ENCODE measurements around the gene P2RX2. TPM values are rescaled to one million over a fixed set of nuclear protein-coding genes. Genes with fewer than 3 reads are reported as not detected.

The P2RX2 gene
- total RNA-seq, 2 experiments from 2014 or later = not detected

GRCh38 chr12:132611620-132612019, 7.0 kb upstream of the P2RX2 start:
- no TSS peak for BruUV-seq (replicated peaks)
- intact Hi-C loops (cut with micrococcal nuclease; ENCODE audit: unreplicated experiment) = no loop called here
- no peaks in the 10 kb centered on the region for H3K36me3 ChIP-seq (ENCODE audit: insufficient read depth, low read length)
- peaks cover 9% of the 10 kb centered on the region for H3K4me1 ChIP-seq (ENCODE audit: insufficient read depth, low read length, poor library complexity, severe bottlenecking)
- H3K4me3 ChIP-seq (ENCODE audit: low read depth, low read length, poor library complexity, severe bottlenecking) = no peak overlapping the region
- H3K79me2 ChIP-seq (ENCODE audit: insufficient read depth, low read depth, low read length) = no peaks in the 10 kb centered on the region
- TF ChIP-seq EZH2phosphoT487 (IDR thresholded peaks at IDR 0.05; ENCODE audit: borderline replicate concordance, low read depth, low read length) (no peak), CTCF (conservative IDR thresholded peaks at IDR 0.05; ENCODE audit: low read length) (no peak)
- CTCF ChIA-PET (ENCODE audit: unreplicated experiment) = interaction anchor here (0.5 kb wide), 1 partner anchor 1236 kb away, joined by 3 read pairs; no protein-coding TSS in a partner anchor
- H3K9me3 ChIP-seq (ENCODE audit: low read length) = peaks cover 8% of the 10 kb centered on the region; the same call in 1 of the 2 replicates
- H4K20me1 ChIP-seq (ENCODE audit: insufficient read depth, low read length) = no peaks in the 10 kb centered on the region
- POLR2A ChIA-PET = no interaction called here
- H2AFZ ChIP-seq (ENCODE audit: low read length) = no peak overlapping the region
- no peak overlapping the region for H3K4me2 ChIP-seq (ENCODE audit: low read length)
- H3K9me2 ChIP-seq (ENCODE audit: insufficient read depth, low read length) = no peaks in the 10 kb centered on the region
- DNase-seq (ENCODE audit: low spot score) = no peak
- H3K27ac ChIP-seq (ENCODE audit: low read depth, low read length, poor library complexity, severe bottlenecking) = no peak overlapping the region

DNA sequence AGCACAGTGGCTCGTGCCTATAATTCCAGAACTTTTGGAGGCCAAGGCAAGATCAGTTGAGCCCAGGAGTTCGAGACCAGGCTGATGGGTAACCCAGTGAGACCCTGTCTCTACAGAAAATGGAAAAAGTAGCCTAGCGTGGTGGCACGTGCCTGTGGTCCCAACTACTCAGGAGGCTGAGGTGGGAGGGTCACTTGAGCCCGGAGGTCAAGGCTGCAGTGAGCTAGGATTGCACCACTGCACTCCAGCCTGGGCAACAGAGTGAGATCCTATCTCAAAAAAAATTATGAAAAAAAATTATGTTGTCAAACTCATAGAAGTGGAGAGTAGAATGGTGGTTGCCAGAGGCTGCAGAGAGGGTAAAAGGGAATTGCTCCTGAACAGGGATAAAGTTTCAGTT, 4.5 kb upstream of the P2RX2 start:
- intact Hi-C loops (cut with micrococcal nuclease; ENCODE audit: unreplicated experiment) = loop anchor here (2.0 kb wide), 1 partner anchor 19 kb away; no protein-coding TSS in a partner anchor
- H3K4me3 ChIP-seq (ENCODE audit: low read depth, low read length, poor library complexity, severe bottlenecking) = no peak overlapping the region
- H3K4me2 ChIP-seq (ENCODE audit: low read length) = no peak overlapping the region
- ChIA-PET CTCF (ENCODE audit: unreplicated experiment) (no interaction called here), POLR2A (no interaction called here)
- H3K36me3 ChIP-seq (ENCODE audit: insufficient read depth, low read length) = no peaks in the 10 kb centered on the region
- TF ChIP-seq EZH2phosphoT487 (IDR thresholded peaks at IDR 0.05; ENCODE audit: borderline replicate concordance, low read depth, low read length) = no peak
- no peak for TF ChIP-seq CTCF (conservative IDR thresholded peaks at IDR 0.05; ENCODE audit: low read length)
- BruUV-seq (replicated peaks) = no TSS peak
- no peaks in the 10 kb centered on the region for H4K20me1 ChIP-seq (ENCODE audit: insufficient read depth, low read length)
- H2AFZ ChIP-seq (ENCODE audit: low read length) = no peak overlapping the region
- no peaks in the 10 kb centered on the region for H3K79me2 ChIP-seq (ENCODE audit: insufficient read depth, low read depth, low read length)
- no peak for DNase-seq (ENCODE audit: low spot score)
- H3K9me2 ChIP-seq (ENCODE audit: insufficient read depth, low read length) = no peaks in the 10 kb centered on the region
- peaks cover 20% of the 10 kb centered on the region; the same call in 1 of the 2 replicates for H3K9me3 ChIP-seq (ENCODE audit: low read length)
- H3K27ac ChIP-seq (ENCODE audit: low read depth, low read length, poor library complexity, severe bottlenecking) = no peak overlapping the region
- H3K4me1 ChIP-seq (ENCODE audit: insufficient read depth, low read length, poor library complexity, severe bottlenecking) = peaks cover 9% of the 10 kb centered on the region

GRCh38 chr12:132614861-132615578, 3.6 kb upstream of the P2RX2 start:
- Histone ChIP-seq H3K27ac (ENCODE audit: low read depth, low read length, poor library complexity, severe bottlenecking) (no peak overlapping the region), H3K36me3 (ENCODE audit: insufficient read depth, low read length) (no peaks in the 10 kb centered on the region), H3K4me3 (ENCODE audit: low read depth, low read length, poor library complexity, severe bottlenecking) (no peak overlapping the region), H3K4me1 (ENCODE audit: insufficient read depth, low read length, poor library complexity, severe bottlenecking) (peaks cover 9% of the 10 kb centered on the region), H3K9me3 (ENCODE audit: low read length) (peaks cover 20% of the 10 kb centered on the region; the same call in 1 of the 2 replicates), H2AFZ (ENCODE audit: low read length) (no peak overlapping the region), H3K9me2 (ENCODE audit: insufficient read depth, low read length) (no peaks in the 10 kb centered on the region), H3K4me2 (ENCODE audit: low read length) (no peak overlapping the region), H4K20me1 (ENCODE audit: insufficient read depth, low read length) (no peaks in the 10 kb centered on the region), H3K79me2 (ENCODE audit: insufficient read depth, low read depth, low read length) (no peaks in the 10 kb centered on the region)
- BruUV-seq (replicated peaks) = no TSS peak
- intact Hi-C loops (cut with micrococcal nuclease; ENCODE audit: unreplicated experiment) = loop anchor here (1.0 to 2.0 kb wide), 2 partner anchors 15 to 18 kb away; no protein-coding TSS in a partner anchor
- ChIA-PET CTCF (ENCODE audit: unreplicated experiment) (interaction anchor here (0.6 to 0.9 kb wide), 2 partner anchors 22 to 200 kb away, joined by 3 to 4 read pairs; no protein-coding TSS in a partner anchor), POLR2A (interaction anchor here (0.9 to 1.5 kb wide), 2 partner anchors 19 to 20 kb away, joined by 3 read pairs; no protein-coding TSS in a partner anchor)
- TF ChIP-seq EZH2phosphoT487 (IDR thresholded peaks at IDR 0.05; ENCODE audit: borderline replicate concordance, low read depth, low read length) (no peak), CTCF (conservative IDR thresholded peaks at IDR 0.05; ENCODE audit: low read length) (peak; percentile 96)
- peak; percentile 84 for DNase-seq (ENCODE audit: low spot score)

Data from OCI-LY7 (cell line).